DND-41 (cell line): ENCODE results near the gene FBXO15.

Experiments used
- ATAC-seq: fragments of 200-7000 bp; cut with Tn5 transposase; 3 replicates; pipeline ENCODE4 v1.9.1; 2021; ENCODE audit warnings: low read depth; ENCODE audit not compliant: insufficient read depth
- DNase-seq: peaks from one replicate; pipeline ENCODE4 v3.0.0-alpha.2; 2020
- H2AFZ ChIP-seq: 2 replicates; pipeline ENCODE4 v1.6.0; 2012; ENCODE audit warnings: low read depth, low read length
- H3K27ac ChIP-seq: 2 replicates; pipeline ENCODE4 v1.5.1; 2012; ENCODE audit warnings: low read length, inconsistent platforms
- H3K27me3 ChIP-seq: fragments of 200-600 bp; sonication (generic); 2 replicates; pipeline ENCODE4 v1.6.0; 2012; ENCODE audit warnings: low read length, mild to moderate bottlenecking, inconsistent platforms; ENCODE audit not compliant: insufficient read depth, poor library complexity
- H3K36me3 ChIP-seq: 2 replicates; pipeline ENCODE4 v1.5.1; 2012; ENCODE audit warnings: low read length, inconsistent platforms; ENCODE audit not compliant: insufficient read depth
- H3K4me1 ChIP-seq: 2 replicates; pipeline ENCODE4 v1.5.1; 2012; ENCODE audit warnings: mild to moderate bottlenecking, low read length; ENCODE audit not compliant: insufficient read depth
- H3K4me2 ChIP-seq: 2 replicates; pipeline ENCODE4 v1.6.0; 2012; ENCODE audit warnings: mild to moderate bottlenecking, moderate library complexity, low read length, inconsistent platforms; ENCODE audit not compliant: insufficient read depth
- H3K4me3 ChIP-seq, 2 experiments: fragments of 200-600 bp in 1 of 2; shearing (Covaris generic) in 1 of 2; 2 replicates each; pipeline ENCODE4 v1.5.1; 2012 to 2016; ENCODE audit warnings: inconsistent platforms in 2 of 2, low read length in 2 of 2, mild to moderate bottlenecking in 2 of 2, low read depth in 1 of 2, moderate library complexity in 1 of 2
- H3K79me2 ChIP-seq: 2 replicates; pipeline ENCODE4 v1.6.0; 2012; ENCODE audit warnings: low read length, inconsistent platforms; ENCODE audit not compliant: insufficient read depth
- H3K9ac ChIP-seq: 2 replicates; pipeline ENCODE4 v1.6.0; 2012; ENCODE audit warnings: low read depth, mild to moderate bottlenecking, inconsistent platforms, low read length, moderate library complexity
- H3K9me3 ChIP-seq: 2 replicates; pipeline ENCODE4 v1.5.1; 2012; ENCODE audit warnings: low read length, moderate library complexity, mild to moderate bottlenecking, inconsistent platforms; ENCODE audit not compliant: insufficient read depth, severe bottlenecking
- H4K20me1 ChIP-seq: 2 replicates; pipeline ENCODE4 v1.6.0; 2012; ENCODE audit warnings: low read length; ENCODE audit not compliant: insufficient read depth
- EZH2 ChIP-seq: IDR thresholded peaks from 3 replicates; pipeline ENCODE4 v1.6.1; 2012; ENCODE audit warnings: borderline replicate concordance, low read depth, mild to moderate bottlenecking, moderate library complexity, low read length, inconsistent platforms; ENCODE audit not compliant: severe bottlenecking
- TF ChIP-seq, protein P1 (sequence below): IDR thresholded peaks from 2 replicates; pipeline ENCODE4 v1.5.1; 2012; ENCODE audit warnings: borderline replicate concordance, low read length, moderate library complexity, mild to moderate bottlenecking; ENCODE audit not compliant: poor library complexity, severe bottlenecking; ENCODE audit errors: extremely low read depth

Gene FBXO15

DNA sequence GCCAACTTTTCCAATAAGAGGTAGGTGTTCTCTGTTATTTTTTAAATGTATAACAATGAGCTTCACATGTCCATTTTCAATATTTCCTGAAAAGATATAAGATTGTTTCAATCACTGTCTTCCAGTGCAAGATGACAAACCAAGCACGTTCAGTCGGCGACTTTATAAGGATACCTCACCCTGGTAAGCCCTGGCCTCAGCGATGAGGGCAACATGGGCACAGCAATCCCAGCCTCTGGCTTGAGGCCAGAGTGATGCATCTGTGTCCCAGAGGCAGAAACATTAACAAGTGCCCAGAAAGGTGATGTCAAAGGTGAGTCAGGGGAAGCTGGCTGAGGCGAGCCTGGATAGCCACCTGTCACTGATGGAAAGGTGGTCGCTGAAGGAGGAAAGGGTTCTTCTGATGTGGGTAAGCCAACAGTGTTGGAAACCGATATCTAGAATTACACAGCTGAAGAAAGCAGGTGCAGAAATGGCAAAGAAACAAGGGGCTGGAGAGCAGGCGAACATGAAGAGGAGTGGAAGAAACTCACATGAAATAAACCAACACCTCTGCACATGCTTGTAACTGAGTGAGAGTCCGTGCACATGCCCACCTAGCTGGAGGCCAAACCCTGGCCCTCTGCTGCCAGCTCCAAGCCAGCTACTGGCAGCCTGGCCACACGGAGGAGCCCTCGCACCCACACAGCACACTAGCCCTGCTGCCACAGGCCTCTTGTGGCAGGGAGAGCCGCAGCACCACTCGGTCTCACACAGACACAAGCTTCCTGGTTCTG, 65.5 kb downstream of the FBXO15 start:
- Histone ChIP-seq H2AFZ (peak overlapping the region; percentile 62), H3K4me3 (no peak overlapping the region; a peak in 1 of 4 replicates), H3K27ac (peak overlapping the region; percentile 60; the same call in 1 of the 2 replicates), H4K20me1 (no peaks in the 10 kb centered on the region), H3K4me1 (peaks cover 14% of the 10 kb centered on the region), H3K36me3 (no peaks in the 10 kb centered on the region), H3K4me2 (peak overlapping the region; percentile 43; the same call in 1 of the 2 replicates), H3K9me3 (no peaks in the 10 kb centered on the region), H3K27me3 (peaks cover 4% of the 10 kb centered on the region), H3K79me2 (no peaks in the 10 kb centered on the region), H3K9ac (0 out of 2 replicates have a peak overlapping the region, but pooled peaks have one; percentile 25)
- TF ChIP-seq, protein P1, sequence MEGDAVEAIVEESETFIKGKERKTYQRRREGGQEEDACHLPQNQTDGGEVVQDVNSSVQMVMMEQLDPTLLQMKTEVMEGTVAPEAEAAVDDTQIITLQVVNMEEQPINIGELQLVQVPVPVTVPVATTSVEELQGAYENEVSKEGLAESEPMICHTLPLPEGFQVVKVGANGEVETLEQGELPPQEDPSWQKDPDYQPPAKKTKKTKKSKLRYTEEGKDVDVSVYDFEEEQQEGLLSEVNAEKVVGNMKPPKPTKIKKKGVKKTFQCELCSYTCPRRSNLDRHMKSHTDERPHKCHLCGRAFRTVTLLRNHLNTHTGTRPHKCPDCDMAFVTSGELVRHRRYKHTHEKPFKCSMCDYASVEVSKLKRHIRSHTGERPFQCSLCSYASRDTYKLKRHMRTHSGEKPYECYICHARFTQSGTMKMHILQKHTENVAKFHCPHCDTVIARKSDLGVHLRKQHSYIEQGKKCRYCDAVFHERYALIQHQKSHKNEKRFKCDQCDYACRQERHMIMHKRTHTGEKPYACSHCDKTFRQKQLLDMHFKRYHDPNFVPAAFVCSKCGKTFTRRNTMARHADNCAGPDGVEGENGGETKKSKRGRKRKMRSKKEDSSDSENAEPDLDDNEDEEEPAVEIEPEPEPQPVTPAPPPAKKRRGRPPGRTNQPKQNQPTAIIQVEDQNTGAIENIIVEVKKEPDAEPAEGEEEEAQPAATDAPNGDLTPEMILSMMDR = peak; percentile 62
- no peak for TF ChIP-seq EZH2
- DNase-seq (peak; percentile 52), ATAC-seq (peak; percentile 91)

DNA sequence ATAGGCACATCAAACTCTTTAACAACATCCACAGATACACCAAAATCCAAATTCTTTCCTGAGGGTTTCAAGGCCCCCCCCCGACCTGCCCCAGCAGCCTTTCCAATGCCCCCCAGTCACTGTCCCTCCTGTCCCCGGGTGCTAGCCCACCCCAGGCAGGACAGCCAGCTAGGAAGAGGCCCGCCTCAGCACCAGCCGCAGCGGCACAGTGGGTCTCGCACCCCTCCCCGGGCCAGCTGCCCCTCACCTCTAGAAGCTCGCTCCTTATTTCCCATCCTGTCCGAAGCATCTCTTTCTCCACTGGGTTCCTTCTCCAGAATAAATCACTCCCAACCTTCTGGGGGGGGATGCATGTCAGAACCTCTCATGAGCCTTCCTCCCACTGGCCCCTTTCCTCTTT, 69.4 kb downstream of the FBXO15 start:
- H4K20me1 ChIP-seq = no peaks in the 10 kb centered on the region
- H3K9ac ChIP-seq = no peak overlapping the region
- H3K36me3 ChIP-seq = no peaks in the 10 kb centered on the region
- no peak for DNase-seq
- peaks cover 4% of the 10 kb centered on the region for H3K27me3 ChIP-seq
- no peak for TF ChIP-seq EZH2
- TF ChIP-seq, protein P1 = no peak
- H3K9me3 ChIP-seq = no peaks in the 10 kb centered on the region
- peaks cover 13% of the 10 kb centered on the region for H3K4me1 ChIP-seq
- H3K4me3 ChIP-seq = no peak overlapping the region
- no peak overlapping the region for H3K27ac ChIP-seq
- H2AFZ ChIP-seq = no peak overlapping the region
- no peaks in the 10 kb centered on the region for H3K79me2 ChIP-seq
- no peak for ATAC-seq
- H3K4me2 ChIP-seq = no peak overlapping the region

DNA sequence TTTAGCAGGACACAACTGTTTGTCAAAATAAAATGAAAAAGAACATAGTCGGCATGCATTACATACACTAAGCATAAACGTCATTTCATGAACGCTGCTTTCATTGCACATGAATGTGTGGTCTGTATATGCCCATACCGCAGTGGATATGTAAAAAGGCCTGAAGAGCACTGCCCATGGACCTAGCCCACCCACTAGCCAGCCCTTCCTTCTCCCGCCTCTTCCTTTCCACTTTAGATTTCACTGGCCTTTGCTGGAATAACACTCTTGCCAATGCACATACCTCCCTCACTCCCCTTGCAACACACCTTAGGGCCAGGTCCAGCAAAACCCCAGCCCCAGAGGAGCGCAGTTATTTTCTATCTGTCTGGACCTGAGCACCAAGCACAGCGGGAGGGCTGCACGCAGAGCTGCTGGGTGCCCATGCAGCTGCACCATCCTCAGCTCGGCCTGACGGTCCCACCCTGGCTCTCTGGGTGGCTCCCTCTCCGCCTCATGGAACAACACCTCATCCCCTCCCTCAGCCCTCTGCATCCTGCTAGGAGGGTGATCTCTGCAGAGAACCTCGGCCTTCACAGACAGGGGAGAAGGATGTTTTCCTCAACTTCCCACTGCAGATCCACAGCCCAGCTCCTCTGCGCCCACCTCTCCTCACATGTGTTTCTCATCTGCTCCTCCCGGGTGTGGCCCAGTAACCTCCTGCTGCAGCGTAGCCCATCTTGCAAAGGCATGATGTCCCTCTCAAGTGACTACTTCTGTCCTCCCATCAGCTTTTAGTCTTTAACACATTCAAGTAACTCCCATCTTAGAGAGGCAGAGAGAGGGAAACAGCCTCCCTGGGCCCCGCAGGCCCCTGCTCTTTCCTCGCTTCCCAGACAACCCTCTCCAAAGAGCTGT, 72.7 kb downstream of the FBXO15 start:
- H3K36me3 ChIP-seq = no peaks in the 10 kb centered on the region
- H2AFZ ChIP-seq = no peak overlapping the region
- DNase-seq (no peak), ATAC-seq (no peak)
- H4K20me1 ChIP-seq = no peaks in the 10 kb centered on the region
- TF ChIP-seq, protein P1 = no peak
- no peak for TF ChIP-seq EZH2
- no peaks in the 10 kb centered on the region for H3K79me2 ChIP-seq
- H3K4me1 ChIP-seq = no peaks in the 10 kb centered on the region
- H3K27me3 ChIP-seq = no peaks in the 10 kb centered on the region
- H3K4me2 ChIP-seq = no peak overlapping the region
- H3K9ac ChIP-seq = no peak overlapping the region
- H3K27ac ChIP-seq = no peak overlapping the region
- no peaks in the 10 kb centered on the region for H3K9me3 ChIP-seq
- no peak overlapping the region for H3K4me3 ChIP-seq
